HCT116 (cell line): ENCODE data around the gene DNAAF5. TPM values are rescaled to one million over a fixed set of nuclear protein-coding genes. Genes with fewer than 3 reads are reported as not detected.

ENCODE experiments used
- ATAC-seq: fragments of 200-7000 bp; cut with Tn5 transposase; 2 replicates; pipeline ENCODE4 v1.9.1; 2020; ENCODE audit warnings: mild to moderate bottlenecking, moderate library complexity
- BruUV-seq: library from RNA; stranded (reverse); fragments of 400-500 nt; replicated peaks from 2 replicates; lab custom pipeline; 2021; lab: Mats Ljungman, UMichigan
- CTCF ChIA-PET: fragments of 300-600 bp; sonication (Branson Sonifier 250); formaldehyde crosslinking; loops from one replicate; lab custom pipeline; 2021; ENCODE audit warnings: antibody characterized with exemption; lab: Charles Lee
- POLR2A ChIA-PET: fragments of 300-600, 350-600 bp; sonication (Branson Sonifier 250); formaldehyde crosslinking; loops from one replicate; lab custom pipeline; 2021; ENCODE audit warnings: antibody characterized with exemption; lab: Charles Lee
- RAD21 ChIA-PET, 2 experiments: fragments of 300-600 bp; sonication (Branson Sonifier 250); formaldehyde crosslinking; loops; one replicate each; lab custom pipeline; 2023; ENCODE audit warnings: low total read pairs in 2 of 2; ENCODE audit not compliant: uncharacterized antibody in 2 of 2, unreplicated experiment in 2 of 2, low non-redundant PET in 1 of 2; lab: Charles Lee
- DNase-seq: peaks from one replicate; pipeline ENCODE4 v3.0.0-alpha.2; 2010; ENCODE audit warnings: low read depth, low spot score
- H2AFZ ChIP-seq: fragments of 200-600 bp; shearing (Covaris generic), sonication (generic); 2 replicates; pipeline ENCODE4 v1.6.1; 2017; ENCODE audit warnings: low read depth, mixed run types, mixed read lengths, antibody characterized with exemption, low read length; ENCODE audit not compliant: poor library complexity, severe bottlenecking
- H3K27ac ChIP-seq: 2 replicates; pipeline ENCODE4 v1.5.1; 2012; ENCODE audit warnings: low read depth, low read length
- H3K27me3 ChIP-seq: fragments of 200-600 bp; sonication (generic); 2 replicates; pipeline ENCODE4 v1.6.1; 2016; ENCODE audit warnings: mixed run types, low read length, mixed read lengths; ENCODE audit not compliant: insufficient read depth
- H3K36me3 ChIP-seq, 2 experiments: fragments of 200-500 bp in 1 of 2; fragments of 200-600 bp in 1 of 2; sonication (Bioruptor generic) in 1 of 2; sonication (generic) in 1 of 2; 2 replicates each; pipeline versions ENCODE4 v1.5.1 to v1.6.1; 2014 to 2016; ENCODE audit warnings: low read length in 2 of 2, inconsistent platforms in 1 of 2, mixed read lengths in 1 of 2, mixed run types in 1 of 2; ENCODE audit not compliant: insufficient read depth in 2 of 2, control insufficient read depth in 1 of 2
- H3K4me1 ChIP-seq, 2 experiments: fragments of 200-600 bp in 1 of 2; sonication (generic) in 1 of 2; 2 replicates each; pipeline versions ENCODE4 v1.5.1 to v1.6.1; 2012 to 2017; ENCODE audit warnings: low read length in 2 of 2, inconsistent platforms in 1 of 2, mild to moderate bottlenecking in 1 of 2, mixed read lengths in 1 of 2, mixed run types in 1 of 2, moderate library complexity in 1 of 2; ENCODE audit not compliant: insufficient read depth in 2 of 2, control insufficient read depth in 1 of 2
- H3K4me2 ChIP-seq: fragments of 200-600 bp; sonication (generic); 2 replicates; pipeline ENCODE4 v1.6.1; 2017; ENCODE audit warnings: mixed run types, low read length, mixed read lengths
- H3K4me3 ChIP-seq, 2 experiments: fragments of 200-600 bp in 1 of 2; sonication (generic) in 1 of 2; replicated peaks in 1 of 2; 2 replicates each; pipeline ENCODE4 v1.5.1; 2011 to 2016; ENCODE audit warnings: low read length in 2 of 2, control low read depth in 1 of 2, low read depth in 1 of 2, mild to moderate bottlenecking in 1 of 2, mixed read lengths in 1 of 2, mixed run types in 1 of 2
- H3K79me2 ChIP-seq: fragments of 200-600 bp; sonication (generic); 2 replicates; pipeline ENCODE4 v1.6.1; 2017; ENCODE audit warnings: mild to moderate bottlenecking, mixed run types, low read length, moderate library complexity, mixed read lengths; ENCODE audit not compliant: insufficient read depth
- H3K9ac ChIP-seq: fragments of 200-600 bp; sonication (generic); 2 replicates; pipeline ENCODE4 v1.6.1; 2016; ENCODE audit warnings: low read length, mixed read lengths
- H3K9me2 ChIP-seq: fragments of 200-600 bp; sonication (generic), shearing (Covaris generic); 2 replicates; pipeline ENCODE4 v1.6.1; 2017; ENCODE audit warnings: mixed run types, mild to moderate bottlenecking, moderate library complexity; ENCODE audit not compliant: insufficient read depth
- H3K9me3 ChIP-seq, 2 experiments: fragments of 200-500 bp in 1 of 2; fragments of 200-600 bp in 1 of 2; sonication (Bioruptor generic) in 1 of 2; sonication (generic) in 1 of 2; 2 replicates each; pipeline ENCODE4 v1.6.1; 2014 to 2017; ENCODE audit warnings: low read length in 2 of 2, mixed read lengths in 2 of 2, inconsistent platforms in 1 of 2, low read depth in 1 of 2, mild to moderate bottlenecking in 1 of 2, mixed run types in 1 of 2, moderate library complexity in 1 of 2; ENCODE audit not compliant: control insufficient read depth in 1 of 2, insufficient read depth in 1 of 2
- H4K20me1 ChIP-seq: fragments of 200-600 bp; sonication (generic), shearing (Covaris generic); 2 replicates; pipeline ENCODE4 v1.6.1; 2017; ENCODE audit warnings: mixed run types, mild to moderate bottlenecking, moderate library complexity; ENCODE audit not compliant: insufficient read depth
- CBX3 ChIP-seq: IDR thresholded peaks from 2 replicates; pipeline ENCODE4 v1.6.1; 2012; ENCODE audit warnings: low read depth
- CEBPB ChIP-seq: IDR thresholded peaks from 2 replicates; pipeline ENCODE4 v1.6.1; 2012; ENCODE audit warnings: low read depth
- CTCF ChIP-seq, 3 experiments: fragments of 200-600 bp in 1 of 3; sonication (generic) in 1 of 3; IDR thresholded peaks in 2 of 3; conservative IDR thresholded peaks in 1 of 3; 2 replicates each; pipeline ENCODE4 v1.5.1; 2012 to 2017; ENCODE audit warnings: low read depth in 2 of 3, low read length in 2 of 3, antibody characterized with exemption in 1 of 3, borderline replicate concordance in 1 of 3, control low read depth in 1 of 3, mild to moderate bottlenecking in 1 of 3, mixed read lengths in 1 of 3, mixed run types in 1 of 3, moderate library complexity in 1 of 3; ENCODE audit not compliant: insufficient read depth in 1 of 3
- EGR1 ChIP-seq: IDR thresholded peaks from 2 replicates; pipeline ENCODE4 v1.6.1; 2012; ENCODE audit warnings: low read depth
- ELF1 ChIP-seq: IDR thresholded peaks from 2 replicates; pipeline ENCODE4 v1.6.1; 2012; ENCODE audit warnings: low read depth, borderline replicate concordance
- EZH2phosphoT487 ChIP-seq: fragments of 200-600 bp; IDR thresholded peaks from 2 replicates; pipeline ENCODE4 v1.6.1; 2018; ENCODE audit warnings: antibody characterized with exemption, borderline replicate concordance
- JUND ChIP-seq: IDR thresholded peaks from 2 replicates; pipeline ENCODE4 v1.6.1; 2012
- POLR2A ChIP-seq: IDR thresholded peaks from 2 replicates; pipeline ENCODE4 v1.7.0; 2011; ENCODE audit warnings: borderline replicate concordance; ENCODE audit not compliant: insufficient read depth, insufficient read length; ENCODE audit errors: extremely low read depth
- POLR2AphosphoS5 ChIP-seq: IDR thresholded peaks from 2 replicates; pipeline ENCODE4 v1.6.1; 2011; ENCODE audit warnings: mild to moderate bottlenecking, low read depth, low read length, moderate library complexity
- REST ChIP-seq: IDR thresholded peaks from 2 replicates; pipeline ENCODE4 v1.6.1; 2012; ENCODE audit warnings: low read depth
- SIN3A ChIP-seq: IDR thresholded peaks from 2 replicates; pipeline ENCODE4 v1.6.1; 2012; ENCODE audit warnings: low read depth
- SP1 ChIP-seq: IDR thresholded peaks from 2 replicates; pipeline ENCODE4 v1.6.1; 2012; ENCODE audit warnings: low read depth
- SRF ChIP-seq: IDR thresholded peaks from 2 replicates; pipeline ENCODE4 v1.6.1; 2012; ENCODE audit warnings: low read depth
- TCF7L2 ChIP-seq: IDR thresholded peaks from 2 replicates; pipeline ENCODE4 v1.7.0; 2011; ENCODE audit warnings: borderline replicate concordance, inconsistent platforms; ENCODE audit not compliant: insufficient read depth, insufficient read length; ENCODE audit errors: extremely low read depth
- ZBTB33 ChIP-seq: IDR thresholded peaks from 2 replicates; pipeline ENCODE4 v1.6.1; 2011; ENCODE audit warnings: mild to moderate bottlenecking, low read length, moderate library complexity; ENCODE audit not compliant: insufficient replicate concordance; ENCODE audit errors: extremely low read depth
- ZNF274 ChIP-seq: fragments of 200-500 bp; sonication (Bioruptor generic); IDR thresholded peaks from 2 replicates; pipeline ENCODE4 v1.6.1; 2014; ENCODE audit warnings: mild to moderate bottlenecking, low read depth, low read length, inconsistent platforms
- intact Hi-C: fragments of 100-400 bp; cut with micrococcal nuclease; formaldehyde crosslinking; loops from 2 replicates; pipeline ENCODE4 v1.10.0; 2022
- total RNA-seq: library from RNA; stranded (reverse); gene quantifications from one replicate; pipeline ENCODE4 v1.2.1, GENCODE V29; 2021; ENCODE audit not compliant: unreplicated experiment
- TF ChIP-seq, protein P1 (sequence below): IDR thresholded peaks from 2 replicates; pipeline ENCODE4 v1.6.1; 2012
- TF ChIP-seq, protein P2 (sequence below): IDR thresholded peaks from 2 replicates; pipeline ENCODE4 v1.6.1; 2012

DNAAF5 gene
- total RNA-seq, 1 experiment from 2014 or later = 69.4 TPM

DNA sequence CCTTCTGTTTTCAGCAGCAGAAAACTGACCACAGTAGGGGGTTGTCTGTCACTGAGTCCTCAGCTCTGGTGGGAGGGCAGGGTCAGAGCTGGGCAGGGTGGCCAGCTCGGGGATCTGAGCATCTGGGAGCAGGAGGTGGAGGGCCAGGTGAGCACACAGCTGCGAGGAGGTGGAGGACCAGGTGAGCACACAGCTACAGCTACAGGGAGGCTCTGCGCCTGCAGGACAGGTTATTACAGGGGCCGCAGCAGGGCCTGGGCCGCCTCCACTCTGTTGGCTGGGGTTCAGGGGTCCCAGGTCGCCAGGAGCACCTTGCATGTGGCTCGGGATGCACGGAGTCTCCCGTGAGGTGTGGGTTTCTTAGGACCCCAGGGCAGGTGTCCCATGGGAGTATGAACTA, 53.0 kb downstream of the DNAAF5 start:
- Histone ChIP-seq H3K4me1 (no peaks in the 10 kb centered on the region), H3K36me3 (peaks cover 20 to 26% of the 10 kb centered on the region in 2 experiments; a peak in 3 of 4 replicates), H3K4me3 (no peak overlapping the region), H3K9me2 (no peaks in the 10 kb centered on the region), H3K27me3 (no peaks in the 10 kb centered on the region), H4K20me1 (no peaks in the 10 kb centered on the region), H2AFZ (no peak overlapping the region), H3K9me3 (no peaks in the 10 kb centered on the region), H3K27ac (no peak overlapping the region), H3K4me2 (no peak overlapping the region), H3K79me2 (no peaks in the 10 kb centered on the region), H3K9ac (no peak overlapping the region)
- ChIA-PET CTCF (no interaction called here), POLR2A (no interaction called here), RAD21 (no interaction called here)
- DNase-seq = no peak
- no peak for TF ChIP-seq SIN3A
- TF ChIP-seq EZH2phosphoT487 = no peak
- TF ChIP-seq ZNF274 = no peak
- no peak for TF ChIP-seq EGR1
- no peak for TF ChIP-seq CTCF (IDR thresholded peaks at IDR 0.05 in 2 of 3, conservative IDR thresholded peaks at IDR 0.05 in 1 of 3; ENCODE audit: borderline replicate concordance in 1 of 3, insufficient read depth in 1 of 3, low read depth in 2 of 3, low read length in 2 of 3)
- TF ChIP-seq CEBPB = no peak
- TF ChIP-seq TCF7L2 = no peak
- no peak for TF ChIP-seq CBX3
- TF ChIP-seq, protein P1, sequence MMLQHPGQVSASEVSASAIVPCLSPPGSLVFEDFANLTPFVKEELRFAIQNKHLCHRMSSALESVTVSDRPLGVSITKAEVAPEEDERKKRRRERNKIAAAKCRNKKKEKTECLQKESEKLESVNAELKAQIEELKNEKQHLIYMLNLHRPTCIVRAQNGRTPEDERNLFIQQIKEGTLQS = no peak
- TF ChIP-seq REST = no peak
- no peak for TF ChIP-seq SP1
- no peak for TF ChIP-seq SRF
- no peak for TF ChIP-seq ZBTB33
- TF ChIP-seq JUND = no peak
- TF ChIP-seq, protein P2, sequence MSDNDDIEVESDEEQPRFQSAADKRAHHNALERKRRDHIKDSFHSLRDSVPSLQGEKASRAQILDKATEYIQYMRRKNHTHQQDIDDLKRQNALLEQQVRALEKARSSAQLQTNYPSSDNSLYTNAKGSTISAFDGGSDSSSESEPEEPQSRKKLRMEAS = no peak
- TF ChIP-seq ELF1 = no peak
- no peak for TF ChIP-seq POLR2A
- TF ChIP-seq POLR2AphosphoS5 = no peak
- no TSS peak for BruUV-seq
- intact Hi-C loops = no loop called here
- ATAC-seq = no peak
